ENCODE data around the gene PCNX2. TPM values are rescaled to one million over a fixed set of nuclear protein-coding genes. Genes with fewer than 3 reads are reported as not detected.

Gene PCNX2
- total RNA-seq, 1 experiment from 2014 or later, result 15.3 TPM

DNA sequence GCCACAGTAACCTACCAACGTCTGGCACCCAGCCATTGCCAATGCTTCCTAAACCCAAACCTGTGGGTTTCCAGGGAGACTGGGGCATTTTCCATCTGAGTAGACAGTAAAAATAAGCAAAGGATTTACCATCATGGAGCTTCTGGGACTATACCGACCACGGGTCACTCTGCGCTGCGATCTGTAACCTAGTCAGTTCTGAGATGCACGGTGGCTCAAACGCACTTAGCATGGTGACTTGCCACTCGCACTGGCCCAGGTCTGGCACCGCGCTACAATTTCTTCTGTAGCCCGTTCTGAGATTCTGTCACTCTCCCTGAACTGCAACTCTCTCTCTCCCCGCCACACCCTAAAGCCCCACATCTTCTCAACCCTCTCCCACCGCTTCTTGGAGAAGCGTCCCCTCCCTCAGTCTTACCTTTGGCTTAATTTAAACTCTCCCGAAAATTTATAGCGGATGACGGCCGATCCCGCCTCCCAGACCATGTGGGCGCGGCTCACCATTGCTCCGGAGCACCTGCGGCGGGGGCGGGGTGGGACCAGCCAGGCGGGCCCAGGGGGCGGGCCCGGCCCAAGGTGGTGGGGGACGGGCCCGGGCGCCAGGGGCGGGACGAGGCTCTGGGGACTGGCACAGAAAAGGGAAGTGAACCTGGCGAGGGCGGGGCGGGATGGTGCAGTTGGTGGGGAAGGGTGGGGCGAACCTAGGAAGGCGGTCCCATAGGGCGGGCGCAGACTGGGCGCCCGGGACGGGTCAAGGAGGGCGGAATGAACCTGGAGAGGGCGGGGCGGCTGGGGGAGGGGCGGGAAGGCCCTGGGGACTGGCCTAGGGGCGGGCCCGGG is 31.5 kb upstream of the PCNX2 start:
- CTCF ChIA-PET, result no interaction called here
- intact Hi-C loops (cut with micrococcal nuclease), result no loop called here

More for the DNA sequence above, 31.5 kb upstream of the PCNX2 start:
- peak; percentile 73 for TF ChIP-seq EGR1 (IDR thresholded peaks at IDR 0.05; ENCODE audit: low read depth)
- TF ChIP-seq, protein P1, sequence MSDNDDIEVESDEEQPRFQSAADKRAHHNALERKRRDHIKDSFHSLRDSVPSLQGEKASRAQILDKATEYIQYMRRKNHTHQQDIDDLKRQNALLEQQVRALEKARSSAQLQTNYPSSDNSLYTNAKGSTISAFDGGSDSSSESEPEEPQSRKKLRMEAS (IDR thresholded peaks at IDR 0.05), result peak; percentile 54; the same call in 1 of the 2 replicates
- TF ChIP-seq, protein P2, sequence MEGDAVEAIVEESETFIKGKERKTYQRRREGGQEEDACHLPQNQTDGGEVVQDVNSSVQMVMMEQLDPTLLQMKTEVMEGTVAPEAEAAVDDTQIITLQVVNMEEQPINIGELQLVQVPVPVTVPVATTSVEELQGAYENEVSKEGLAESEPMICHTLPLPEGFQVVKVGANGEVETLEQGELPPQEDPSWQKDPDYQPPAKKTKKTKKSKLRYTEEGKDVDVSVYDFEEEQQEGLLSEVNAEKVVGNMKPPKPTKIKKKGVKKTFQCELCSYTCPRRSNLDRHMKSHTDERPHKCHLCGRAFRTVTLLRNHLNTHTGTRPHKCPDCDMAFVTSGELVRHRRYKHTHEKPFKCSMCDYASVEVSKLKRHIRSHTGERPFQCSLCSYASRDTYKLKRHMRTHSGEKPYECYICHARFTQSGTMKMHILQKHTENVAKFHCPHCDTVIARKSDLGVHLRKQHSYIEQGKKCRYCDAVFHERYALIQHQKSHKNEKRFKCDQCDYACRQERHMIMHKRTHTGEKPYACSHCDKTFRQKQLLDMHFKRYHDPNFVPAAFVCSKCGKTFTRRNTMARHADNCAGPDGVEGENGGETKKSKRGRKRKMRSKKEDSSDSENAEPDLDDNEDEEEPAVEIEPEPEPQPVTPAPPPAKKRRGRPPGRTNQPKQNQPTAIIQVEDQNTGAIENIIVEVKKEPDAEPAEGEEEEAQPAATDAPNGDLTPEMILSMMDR (IDR thresholded peaks at IDR 0.05 in 2 of 3, conservative IDR thresholded peaks at IDR 0.05 in 1 of 3; ENCODE audit: borderline replicate concordance in 1 of 3, insufficient read depth in 1 of 3, low read depth in 2 of 3, low read length in 2 of 3), result no peak
- TF ChIP-seq ZNF274 (IDR thresholded peaks at IDR 0.05; ENCODE audit: low read depth, low read length), result no peak
- TF ChIP-seq POLR2A (IDR thresholded peaks at IDR 0.05; ENCODE audit: borderline replicate concordance, extremely low read depth, insufficient read depth, insufficient read length), result no peak
- TF ChIP-seq SIN3A (IDR thresholded peaks at IDR 0.05; ENCODE audit: low read depth), result no peak; the same call in 1 of the 2 replicates
- H4K20me1 ChIP-seq (ENCODE audit: insufficient read depth), result no peaks in the 10 kb centered on the region
- H3K4me3 ChIP-seq (replicated peaks in 1 of 2; ENCODE audit: low read depth in 1 of 2, low read length in 2 of 2), result peak overlapping the region; percentile 54 to 59
- H3K4me1 ChIP-seq (ENCODE audit: control insufficient read depth in 1 of 2, insufficient read depth in 2 of 2, low read length in 2 of 2), result peaks cover 9 to 20% of the 10 kb centered on the region in 2 experiments
- no peaks in the 10 kb centered on the region for H3K9me2 ChIP-seq (ENCODE audit: insufficient read depth)
- BruUV-seq (replicated peaks), result TSS peak; percentile 70
- H3K9me3 ChIP-seq (ENCODE audit: control insufficient read depth in 1 of 2, insufficient read depth in 1 of 2, low read depth in 1 of 2, low read length in 2 of 2), result no peaks in the 10 kb centered on the region
- ATAC-seq (peak; percentile 91), DNase-seq (ENCODE audit: low read depth, low spot score) (peak; percentile 95)
- RAD21 ChIA-PET (ENCODE audit: low non-redundant PET in 1 of 2, low total read pairs in 2 of 2, uncharacterized antibody in 2 of 2, unreplicated experiment in 2 of 2), result no interaction called here
- POLR2A ChIA-PET, result no interaction called here
- no peaks in the 10 kb centered on the region for H3K27me3 ChIP-seq (ENCODE audit: insufficient read depth, low read length)
- H3K36me3 ChIP-seq (ENCODE audit: control insufficient read depth in 1 of 2, insufficient read depth in 2 of 2, low read length in 2 of 2), result no peaks in the 10 kb centered on the region
- H3K27ac ChIP-seq (ENCODE audit: low read depth, low read length), result no peak overlapping the region
- H3K79me2 ChIP-seq (ENCODE audit: insufficient read depth, low read length), result peaks cover 35% of the 10 kb centered on the region
- peak overlapping the region; percentile 50 for H3K9ac ChIP-seq (ENCODE audit: low read length)
- peak overlapping the region; percentile 94 for H2AFZ ChIP-seq (ENCODE audit: low read depth, low read length, poor library complexity, severe bottlenecking)
- peak overlapping the region; percentile 91 for H3K4me2 ChIP-seq (ENCODE audit: low read length)

All from HCT116 (cell line).